Type B pancreatic cell (in vitro differentiated cells): ENCODE data around the gene ALDOB. TPM values are rescaled to one million over a fixed set of nuclear protein-coding genes. Genes with fewer than 3 reads are reported as not detected.
A peak's percentile ranks its signal among the peaks of the same experiment; 100 is the strongest.

Experiments used
- DNase-seq: peaks from one replicate; pipeline ENCODE4 v3.0.0; 2021; ENCODE audit warnings: mixed read lengths; ENCODE audit not compliant: unreplicated experiment; ENCODE audit errors: extremely low spot score
- H3K27ac Mint-ChIP-seq: 2 replicates; pipeline ENCODE4 v1.8.0; 2021; ENCODE audit warnings: mild to moderate bottlenecking, mixed read lengths
- H3K27me3 Mint-ChIP-seq: 2 replicates; pipeline ENCODE4 v1.8.0; 2021; ENCODE audit warnings: mixed read lengths
- H3K36me3 Mint-ChIP-seq: 2 replicates; pipeline ENCODE4 v1.8.0; 2021; ENCODE audit warnings: mixed read lengths
- H3K4me1 Mint-ChIP-seq: one replicate; pipeline ENCODE4 v1.8.0; 2021; ENCODE audit warnings: mixed read lengths; ENCODE audit not compliant: unreplicated experiment
- H3K4me3 Mint-ChIP-seq: 2 replicates; pipeline ENCODE4 v1.8.0; 2021; ENCODE audit warnings: mild to moderate bottlenecking, mixed read lengths
- H3K9me3 Mint-ChIP-seq: 2 replicates; pipeline ENCODE4 v1.8.0; 2021; ENCODE audit warnings: mixed read lengths
- total RNA-seq: library from RNA; stranded (reverse); gene quantifications from 2 replicates; pipeline ENCODE4 v1.2.1, GENCODE V29; 2021; ENCODE audit warnings: low replicate concordance
- TF ChIP-seq, protein P1 (sequence below): fragments of 200-600 bp; sonication (generic); conservative IDR thresholded peaks from 2 replicates; pipeline ENCODE4 v1.5.0; 2021; ENCODE audit warnings: antibody characterized with exemption, mild to moderate bottlenecking

The ALDOB gene
- total RNA-seq, 1 donor from 2014 or later, result 30.5 TPM

DNA sequence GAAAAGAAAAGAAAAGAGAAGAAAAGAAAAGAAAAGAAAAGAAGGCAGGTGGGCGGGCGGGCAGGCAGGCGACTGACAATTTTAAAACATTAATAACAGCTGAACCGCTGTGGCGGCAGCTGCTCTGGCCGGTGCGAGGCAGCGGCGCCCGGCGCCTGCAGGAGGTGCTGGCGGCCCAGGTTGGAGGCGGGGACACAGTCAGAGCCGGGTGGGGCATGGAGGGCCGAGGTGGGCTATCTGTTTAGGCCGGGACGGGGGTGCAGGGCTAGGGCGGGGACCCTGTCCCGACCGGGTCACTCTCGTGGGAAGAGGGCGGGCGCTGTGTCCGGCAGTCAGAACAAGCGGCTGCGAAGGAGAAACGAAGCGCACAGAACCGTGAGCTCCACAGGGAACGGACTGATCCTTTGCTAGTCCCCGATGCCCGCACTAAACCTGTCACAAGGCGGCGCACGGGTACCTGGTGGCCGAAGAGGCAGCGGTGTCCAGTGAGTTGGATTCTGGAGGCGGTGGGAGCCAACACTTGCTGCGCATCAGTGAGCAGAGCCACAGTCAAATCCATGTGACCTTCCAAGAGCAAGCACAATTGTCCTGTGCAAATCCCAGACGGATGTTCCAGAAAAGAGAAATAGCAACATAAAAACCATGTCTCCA, 13.6 kb upstream of the ALDOB start:
- TF ChIP-seq, protein P1, sequence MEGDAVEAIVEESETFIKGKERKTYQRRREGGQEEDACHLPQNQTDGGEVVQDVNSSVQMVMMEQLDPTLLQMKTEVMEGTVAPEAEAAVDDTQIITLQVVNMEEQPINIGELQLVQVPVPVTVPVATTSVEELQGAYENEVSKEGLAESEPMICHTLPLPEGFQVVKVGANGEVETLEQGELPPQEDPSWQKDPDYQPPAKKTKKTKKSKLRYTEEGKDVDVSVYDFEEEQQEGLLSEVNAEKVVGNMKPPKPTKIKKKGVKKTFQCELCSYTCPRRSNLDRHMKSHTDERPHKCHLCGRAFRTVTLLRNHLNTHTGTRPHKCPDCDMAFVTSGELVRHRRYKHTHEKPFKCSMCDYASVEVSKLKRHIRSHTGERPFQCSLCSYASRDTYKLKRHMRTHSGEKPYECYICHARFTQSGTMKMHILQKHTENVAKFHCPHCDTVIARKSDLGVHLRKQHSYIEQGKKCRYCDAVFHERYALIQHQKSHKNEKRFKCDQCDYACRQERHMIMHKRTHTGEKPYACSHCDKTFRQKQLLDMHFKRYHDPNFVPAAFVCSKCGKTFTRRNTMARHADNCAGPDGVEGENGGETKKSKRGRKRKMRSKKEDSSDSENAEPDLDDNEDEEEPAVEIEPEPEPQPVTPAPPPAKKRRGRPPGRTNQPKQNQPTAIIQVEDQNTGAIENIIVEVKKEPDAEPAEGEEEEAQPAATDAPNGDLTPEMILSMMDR, result peak; percentile 77
- Mint-ChIP-seq H3K27ac (peak overlapping the region; percentile 2), H3K4me3 (peak overlapping the region; percentile 86), H3K27me3 (peaks cover 13% of the 10 kb centered on the region), H3K4me1 (no peaks in the 10 kb centered on the region), H3K36me3 (no peaks in the 10 kb centered on the region), H3K9me3 (peaks cover 4% of the 10 kb centered on the region)
- DNase-seq, result peak; percentile 81

DNA sequence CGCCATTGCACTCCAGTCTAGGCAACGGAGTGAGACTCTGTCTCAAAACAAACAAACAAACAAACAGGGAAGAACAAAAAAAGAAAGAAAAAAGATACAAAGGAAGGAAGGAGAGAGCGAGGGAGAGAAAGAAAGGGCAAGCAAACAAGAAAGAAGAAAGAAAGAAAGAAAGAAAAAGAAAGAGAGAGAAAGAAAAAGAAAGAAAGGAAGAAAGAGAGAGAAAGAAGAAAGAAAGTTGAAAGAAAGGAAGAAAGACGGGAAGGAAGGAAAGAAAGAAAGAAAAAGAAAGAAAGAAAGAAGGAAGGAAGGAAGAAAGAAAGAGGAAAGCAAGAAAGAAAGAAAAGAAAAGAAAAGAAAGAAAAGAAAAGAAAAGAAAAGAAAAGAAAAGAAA, 13.1 kb upstream of the ALDOB start:
- H3K27ac Mint-ChIP-seq, result no peak overlapping the region
- H3K36me3 Mint-ChIP-seq, result no peaks in the 10 kb centered on the region
- H3K9me3 Mint-ChIP-seq, result peaks cover 4% of the 10 kb centered on the region
- TF ChIP-seq, protein P1, result no peak
- peak overlapping the region; percentile 86 for H3K4me3 Mint-ChIP-seq
- peaks cover 13% of the 10 kb centered on the region for H3K27me3 Mint-ChIP-seq
- H3K4me1 Mint-ChIP-seq, result no peaks in the 10 kb centered on the region
- no peak for DNase-seq

DNA sequence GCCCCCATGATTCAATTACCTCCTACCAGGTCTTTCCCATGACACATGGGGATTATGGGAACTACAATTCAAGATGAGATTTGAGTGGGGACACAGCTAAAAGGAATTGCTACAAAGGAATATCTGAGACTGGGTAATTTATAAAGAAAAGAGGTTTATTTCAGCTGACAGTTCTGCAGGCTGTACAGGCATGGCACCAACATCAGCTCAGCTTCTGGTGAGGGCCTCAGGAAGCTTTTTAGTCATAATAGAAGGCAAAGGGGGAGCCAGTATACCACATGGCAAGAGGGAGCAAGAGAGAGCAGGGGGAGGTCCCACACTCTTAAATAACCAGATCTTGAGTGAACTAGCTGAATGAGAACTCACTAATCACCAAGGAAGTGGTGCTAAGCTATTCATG, 11.2 kb upstream of the ALDOB start:
- Mint-ChIP-seq H3K9me3 (no peaks in the 10 kb centered on the region), H3K27me3 (peaks cover 17% of the 10 kb centered on the region), H3K27ac (no peak overlapping the region), H3K36me3 (no peaks in the 10 kb centered on the region), H3K4me3 (no peak overlapping the region), H3K4me1 (no peaks in the 10 kb centered on the region)
- TF ChIP-seq, protein P1, result no peak
- no peak for DNase-seq

DNA sequence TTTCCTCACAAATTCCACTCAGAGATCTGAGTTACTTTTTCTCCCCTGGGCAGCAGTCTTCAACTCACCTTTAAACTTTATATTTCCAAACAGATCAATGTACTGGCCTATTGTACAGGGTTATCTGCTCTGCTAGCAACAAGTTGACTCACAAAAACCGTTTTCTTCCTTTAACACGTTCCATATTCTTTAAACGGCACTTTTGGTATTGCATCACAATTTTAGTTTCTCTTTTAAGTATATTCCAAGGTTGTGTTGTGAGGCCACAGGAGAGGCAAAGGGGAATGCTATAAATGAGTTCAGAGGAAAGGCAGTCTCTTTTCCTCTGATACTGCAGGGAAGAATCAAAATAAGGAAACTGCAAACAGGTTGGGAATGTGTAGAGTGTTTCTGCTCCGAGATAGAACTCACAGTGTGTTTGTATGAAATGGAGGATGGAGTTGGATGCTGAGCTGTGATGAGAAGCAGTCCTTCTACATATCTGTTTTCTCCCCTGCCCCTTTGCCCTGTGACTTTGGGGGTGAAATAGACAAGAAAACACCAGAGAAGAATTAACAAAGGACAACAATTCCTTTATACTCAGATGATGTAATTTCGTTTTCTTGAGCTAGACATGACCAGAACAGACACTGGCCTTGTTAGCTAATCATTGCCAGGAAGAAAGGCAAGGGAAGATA, 9.9 kb upstream of the ALDOB start:
- no peaks in the 10 kb centered on the region for H3K36me3 Mint-ChIP-seq
- H3K9me3 Mint-ChIP-seq, result no peaks in the 10 kb centered on the region
- no peak for DNase-seq
- H3K27ac Mint-ChIP-seq, result peak overlapping the region; percentile 35
- TF ChIP-seq, protein P1, result no peak
- peaks cover 17% of the 10 kb centered on the region for H3K27me3 Mint-ChIP-seq
- no peak overlapping the region for H3K4me3 Mint-ChIP-seq
- H3K4me1 Mint-ChIP-seq, result no peaks in the 10 kb centered on the region

DNA sequence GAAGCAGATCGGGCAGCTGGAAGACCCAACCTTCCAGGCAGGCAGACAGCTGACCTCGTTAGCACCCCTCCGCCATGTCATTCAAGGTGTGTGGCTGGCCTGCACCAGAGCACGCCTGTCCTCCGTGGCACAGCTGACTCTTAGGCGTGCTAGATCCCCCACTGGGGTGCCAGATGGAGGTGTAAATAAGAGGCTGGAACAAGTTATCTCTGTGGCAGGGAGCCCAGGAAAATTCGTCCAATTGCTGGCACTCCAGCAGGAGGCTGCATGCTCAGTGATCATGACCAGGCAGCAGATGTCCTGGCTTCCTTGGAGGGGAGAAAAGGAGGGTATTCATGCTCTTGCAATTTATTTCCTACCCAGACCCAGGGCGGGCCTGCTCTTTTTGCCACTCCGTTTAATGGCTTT, 7.8 kb upstream of the ALDOB start:
- Mint-ChIP-seq H3K9me3 (no peaks in the 10 kb centered on the region), H3K27me3 (peaks cover 17% of the 10 kb centered on the region), H3K36me3 (no peaks in the 10 kb centered on the region), H3K4me3 (no peak overlapping the region), H3K4me1 (no peaks in the 10 kb centered on the region), H3K27ac (no peak overlapping the region)
- DNase-seq, result no peak
- TF ChIP-seq, protein P1, result no peak
